Measurements from ENCODE around the gene DONSON. TPM values are rescaled to one million over a fixed set of nuclear protein-coding genes. Genes with fewer than 3 reads are reported as not detected.

The DONSON gene
- total RNA-seq, 1 donor from 2014 or later = 0.53 TPM

- Histone ChIP-seq H3K27ac (no peak overlapping the region), H3K4me1 (peaks cover 0 to 10% of the 10 kb centered on the region in 2 donors), H3K36me3 (peaks cover 79 to 98% of the 10 kb centered on the region in 2 donors), H3K4me3 (no peak overlapping the region), H3K9me3 (no peaks in the 10 kb centered on the region), H3K27me3 (no peaks in the 10 kb centered on the region)
- TF ChIP-seq, protein P1, sequence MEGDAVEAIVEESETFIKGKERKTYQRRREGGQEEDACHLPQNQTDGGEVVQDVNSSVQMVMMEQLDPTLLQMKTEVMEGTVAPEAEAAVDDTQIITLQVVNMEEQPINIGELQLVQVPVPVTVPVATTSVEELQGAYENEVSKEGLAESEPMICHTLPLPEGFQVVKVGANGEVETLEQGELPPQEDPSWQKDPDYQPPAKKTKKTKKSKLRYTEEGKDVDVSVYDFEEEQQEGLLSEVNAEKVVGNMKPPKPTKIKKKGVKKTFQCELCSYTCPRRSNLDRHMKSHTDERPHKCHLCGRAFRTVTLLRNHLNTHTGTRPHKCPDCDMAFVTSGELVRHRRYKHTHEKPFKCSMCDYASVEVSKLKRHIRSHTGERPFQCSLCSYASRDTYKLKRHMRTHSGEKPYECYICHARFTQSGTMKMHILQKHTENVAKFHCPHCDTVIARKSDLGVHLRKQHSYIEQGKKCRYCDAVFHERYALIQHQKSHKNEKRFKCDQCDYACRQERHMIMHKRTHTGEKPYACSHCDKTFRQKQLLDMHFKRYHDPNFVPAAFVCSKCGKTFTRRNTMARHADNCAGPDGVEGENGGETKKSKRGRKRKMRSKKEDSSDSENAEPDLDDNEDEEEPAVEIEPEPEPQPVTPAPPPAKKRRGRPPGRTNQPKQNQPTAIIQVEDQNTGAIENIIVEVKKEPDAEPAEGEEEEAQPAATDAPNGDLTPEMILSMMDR (IDR thresholded peaks at IDR 0.05) = no peak
- no peak for DNase-seq (ENCODE audit: low spot score in 2 of 2)
- intact Hi-C loops (cut with DNase I) = no loop called here
Observed at GRCh38 chr21:33554236-33554981, 34.1 kb downstream of the DONSON start.

DNA sequence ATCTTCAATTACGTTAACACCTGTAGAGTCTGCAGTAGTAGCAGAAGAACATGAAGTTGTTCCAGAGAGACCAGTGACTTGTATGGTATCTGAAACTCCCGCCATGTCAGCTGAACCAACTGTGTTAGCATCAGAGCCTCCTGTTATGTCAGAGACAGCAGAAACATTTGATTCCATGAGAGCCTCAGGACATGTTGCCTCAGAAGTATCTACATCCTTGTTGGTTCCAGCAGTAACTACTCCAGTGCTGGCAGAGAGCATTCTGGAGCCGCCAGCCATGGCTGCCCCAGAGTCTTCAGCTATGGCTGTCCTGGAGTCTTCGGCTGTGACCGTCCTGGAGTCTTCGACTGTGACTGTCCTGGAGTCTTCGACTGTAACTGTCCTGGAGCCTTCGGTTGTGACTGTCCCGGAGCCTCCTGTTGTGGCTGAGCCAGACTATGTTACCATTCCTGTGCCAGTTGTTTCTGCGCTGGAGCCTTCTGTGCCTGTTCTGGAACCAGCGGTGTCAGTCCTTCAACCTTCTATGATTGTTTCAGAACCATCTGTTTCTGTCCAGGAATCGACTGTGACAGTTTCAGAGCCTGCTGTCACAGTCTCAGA lies 35.4 kb downstream of the DONSON start:
- Histone ChIP-seq H3K4me1 (peaks cover 0 to 10% of the 10 kb centered on the region in 2 donors), H3K27me3 (no peaks in the 10 kb centered on the region), H3K27ac (no peak overlapping the region), H3K36me3 (peaks cover 71 to 89% of the 10 kb centered on the region in 2 donors), H3K9me3 (no peaks in the 10 kb centered on the region), H3K4me3 (no peak overlapping the region)
- TF ChIP-seq, protein P1 (IDR thresholded peaks at IDR 0.05) = no peak
- no peak for DNase-seq (ENCODE audit: low spot score in 2 of 2)
- intact Hi-C loops (cut with DNase I) = no loop called here

DNA sequence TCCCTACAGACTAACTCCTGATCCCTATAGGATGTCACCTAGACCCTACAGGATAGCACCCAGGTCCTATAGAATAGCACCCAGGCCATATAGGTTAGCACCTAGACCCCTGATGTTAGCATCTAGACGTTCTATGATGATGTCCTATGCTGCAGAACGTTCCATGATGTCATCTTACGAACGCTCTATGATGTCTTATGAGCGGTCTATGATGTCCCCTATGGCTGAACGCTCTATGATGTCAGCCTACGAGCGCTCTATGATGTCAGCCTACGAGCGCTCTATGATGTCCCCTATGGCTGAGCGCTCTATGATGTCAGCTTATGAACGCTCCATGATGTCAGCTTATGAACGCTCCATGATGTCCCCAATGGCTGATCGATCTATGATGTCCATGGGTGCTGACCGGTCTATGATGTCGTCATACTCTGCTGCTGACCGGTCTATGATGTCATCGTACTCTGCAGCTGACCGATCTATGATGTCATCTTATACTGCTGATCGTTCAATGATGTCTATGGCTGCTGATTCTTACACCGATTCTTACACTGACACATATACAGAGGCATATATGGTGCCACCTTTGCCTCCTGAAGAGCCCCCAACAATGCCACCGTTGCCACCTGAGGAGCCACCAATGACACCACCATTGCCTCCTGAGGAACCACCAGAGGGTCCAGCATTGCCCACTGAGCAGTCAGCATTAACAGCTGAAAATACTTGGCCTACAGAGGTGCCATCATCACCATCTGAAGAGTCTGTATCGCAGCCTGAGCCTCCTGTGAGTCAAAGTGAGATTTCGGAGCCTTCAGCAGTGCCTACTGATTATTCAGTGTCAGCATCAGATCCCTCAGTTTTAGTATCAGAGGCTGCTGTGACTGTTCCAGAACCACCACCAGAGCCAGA lies 36.1 kb downstream of the DONSON start:
- no peak for DNase-seq (ENCODE audit: low spot score in 2 of 2)
- intact Hi-C loops (cut with DNase I) = no loop called here
- Histone ChIP-seq H3K36me3 (peaks cover 66 to 89% of the 10 kb centered on the region in 2 donors), H3K27ac (no peak overlapping the region), H3K4me3 (no peak overlapping the region), H3K4me1 (peaks cover 0 to 10% of the 10 kb centered on the region in 2 donors), H3K9me3 (no peaks in the 10 kb centered on the region), H3K27me3 (no peaks in the 10 kb centered on the region)
- TF ChIP-seq, protein P1 (IDR thresholded peaks at IDR 0.05) = no peak

DNA sequence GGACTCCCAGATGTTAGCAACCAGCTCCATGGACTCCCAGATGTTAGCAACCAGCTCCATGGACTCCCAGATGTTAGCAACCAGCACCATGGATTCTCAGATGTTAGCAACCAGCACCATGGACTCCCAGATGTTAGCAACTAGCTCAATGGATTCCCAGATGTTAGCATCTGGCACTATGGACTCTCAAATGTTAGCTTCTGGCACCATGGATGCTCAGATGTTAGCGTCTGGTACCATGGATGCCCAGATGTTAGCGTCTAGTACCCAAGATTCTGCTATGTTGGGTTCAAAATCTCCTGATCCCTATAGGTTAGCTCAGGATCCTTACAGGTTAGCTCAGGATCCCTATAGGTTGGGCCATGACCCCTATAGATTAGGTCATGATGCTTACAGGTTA lies 36.8 kb downstream of the DONSON start:
- H3K4me1 ChIP-seq = peaks cover 0 to 10% of the 10 kb centered on the region in 2 donors
- intact Hi-C loops (cut with DNase I) = no loop called here

More for the DNA sequence above, 36.8 kb downstream of the DONSON start:
- no peak overlapping the region for H3K4me3 ChIP-seq
- H3K9me3 ChIP-seq = no peaks in the 10 kb centered on the region
- DNase-seq (ENCODE audit: low spot score in 2 of 2) = no peak
- peaks cover 68 to 89% of the 10 kb centered on the region in 2 donors for H3K36me3 ChIP-seq
- H3K27me3 ChIP-seq = no peaks in the 10 kb centered on the region
- TF ChIP-seq, protein P1 (IDR thresholded peaks at IDR 0.05) = no peak
- no peak overlapping the region for H3K27ac ChIP-seq
